Measurements from ENCODE around the gene ANKRD7.

- TF ChIP-seq CTCF (IDR thresholded peaks at IDR 0.05) (no peak), POLR2A (IDR thresholded peaks at IDR 0.05) (no peak), EP300 (IDR thresholded peaks at IDR 0.05) (no peak)
Measured at GRCh38 chr7:118243695-118244094, 19.2 kb downstream of the ANKRD7 start.
